CD4-positive, alpha-beta T cell (primary cell): ENCODE measurements around the gene CFAP52. TPM values are rescaled to one million over a fixed set of nuclear protein-coding genes. Genes with fewer than 3 reads are reported as not detected.
"Not testable (repeated sequence)": the region's sequence is repeated elsewhere in the genome, so short reads cannot be mapped to it uniquely, and the experiment has no call there.

Source experiments
- ATAC-seq: fragments of 200-7000 bp; cut with Tn5 transposase; one replicate; pipeline ENCODE4 v1.10.0; 2022; ENCODE audit warnings: mild to moderate bottlenecking; ENCODE audit not compliant: poor library complexity
- CTCF ChIA-PET: fragments of 350-600 bp; sonication (Branson Sonifier 250); formaldehyde crosslinking; loops from one replicate; lab custom pipeline; 2021; ENCODE audit warnings: antibody characterized with exemption, inconsistent platforms; lab: Charles Lee
- POLR2A ChIA-PET: fragments of 350-600 bp; sonication (Branson Sonifier 250); formaldehyde crosslinking; loops from one replicate; lab custom pipeline; 2021; ENCODE audit warnings: antibody characterized with exemption, inconsistent platforms; lab: Charles Lee
- DNase-seq, 14 experiments: peaks; one replicate each; pipeline ENCODE4 v3.0.0-alpha.2; 2013 to 2020; ENCODE audit warnings: mixed read lengths in 2 of 14
- H3K27ac ChIP-seq, 2 donors: one replicate each; pipeline versions ENCODE4 v1.5.1 to v1.7.0; 2013; ENCODE audit warnings: low read length in 2 of 2, low read depth in 1 of 2, mild to moderate bottlenecking in 1 of 2
- H3K27me3 ChIP-seq, 2 experiments: 1 replicate in 1 of 2; 2 replicates in 1 of 2; pipeline versions ENCODE4 v1.6.1 to v1.7.0; 2013; ENCODE audit warnings: low read length in 2 of 2, control low read depth in 1 of 2, mild to moderate bottlenecking in 1 of 2, moderate library complexity in 1 of 2; ENCODE audit not compliant: insufficient read depth in 2 of 2, control insufficient read depth in 1 of 2
- H3K36me3 ChIP-seq: one replicate; pipeline ENCODE4 v1.6.1; 2013; ENCODE audit warnings: low read length, control low read depth; ENCODE audit not compliant: insufficient read depth
- H3K4me1 ChIP-seq: one replicate; pipeline ENCODE4 v1.6.1; 2013; ENCODE audit warnings: low read length, control low read depth; ENCODE audit not compliant: insufficient read depth
- H3K4me3 ChIP-seq: one replicate; pipeline ENCODE4 v1.5.1; 2013; ENCODE audit warnings: mild to moderate bottlenecking, low read length, moderate library complexity
- H3K9me3 ChIP-seq, 2 experiments: 1 replicate in 1 of 2; 2 replicates in 1 of 2; pipeline versions ENCODE4 v1.6.1 to v1.7.0; 2013; ENCODE audit warnings: low read length in 2 of 2, mild to moderate bottlenecking in 2 of 2, control low read depth in 1 of 2, moderate library complexity in 1 of 2; ENCODE audit not compliant: control insufficient read depth in 1 of 2, insufficient read depth in 1 of 2
- H3K27ac Mint-ChIP-seq: one replicate; pipeline ENCODE4 v1.8.0; 2020; ENCODE audit warnings: mixed read lengths
- H3K27me3 Mint-ChIP-seq: one replicate; pipeline ENCODE4 v1.8.0; 2021; ENCODE audit warnings: mixed read lengths
- H3K36me3 Mint-ChIP-seq: one replicate; pipeline ENCODE4 v1.8.0; 2021; ENCODE audit warnings: low read depth, mixed read lengths
- H3K4me1 Mint-ChIP-seq: one replicate; pipeline ENCODE4 v1.8.0; 2021; ENCODE audit warnings: low read depth, mixed read lengths
- H3K4me3 Mint-ChIP-seq: one replicate; pipeline ENCODE4 v1.8.0; 2020; ENCODE audit warnings: mild to moderate bottlenecking, mixed read lengths
- H3K9me3 Mint-ChIP-seq: one replicate; pipeline ENCODE4 v1.8.0; 2020; ENCODE audit warnings: mixed read lengths
- intact Hi-C, 2 experiments: fragments of 100-400 bp; cut with DNase I in 1 of 2; cut with micrococcal nuclease in 1 of 2; formaldehyde crosslinking; loops; one replicate each; pipeline versions ENCODE4 v1.15.1 to v1.9.0; 2023 to 2025; cut with DNase I, micrococcal nuclease
- total RNA-seq, 174 experiments: library from RNA in 2 of 174; stranded (reverse) in 2 of 174; gene quantifications; one replicate each; pipeline ENCODE4 v1.2.3 and lab custom pipeline; 2021 to 2026
- TF ChIP-seq, protein P1 (sequence below): fragments of 200-600 bp; IDR thresholded peaks from one replicate; pipeline ENCODE4 v1.8.0; 2022; ENCODE audit warnings: antibody characterized with exemption, mild to moderate bottlenecking

CFAP52 gene
- total RNA-seq, 2 experiments from 2014 or later: not detected

DNA sequence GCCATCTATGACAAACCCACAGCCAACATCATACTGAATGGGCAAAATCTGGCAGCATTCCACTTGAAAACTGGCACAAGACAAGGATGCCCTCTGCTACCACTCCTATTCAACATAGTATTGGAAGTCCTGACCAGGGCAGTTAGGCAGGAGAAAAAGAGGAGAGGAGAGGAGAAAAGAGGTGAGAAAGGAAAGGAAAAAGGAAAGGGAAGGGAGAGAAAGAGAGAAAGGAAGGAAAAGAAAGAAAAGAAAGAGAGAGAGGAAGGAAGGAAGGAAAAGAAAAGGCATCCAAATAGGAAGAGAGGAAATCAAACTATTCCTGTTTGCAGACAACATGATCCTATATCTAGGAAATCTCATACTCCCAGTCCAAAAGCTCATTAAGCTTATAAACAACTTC is 12.3 kb upstream of the CFAP52 start:
- intact Hi-C loops: no loop called here
- peak overlapping the region; percentile 12 for H3K27ac Mint-ChIP-seq
- ChIA-PET POLR2A (no interaction called here), CTCF (no interaction called here)
- no peaks in the 10 kb centered on the region for H3K9me3 Mint-ChIP-seq
- peaks cover 43% of the 10 kb centered on the region for H3K4me1 Mint-ChIP-seq
- no peaks in the 10 kb centered on the region for H3K27me3 Mint-ChIP-seq
- H3K4me3 ChIP-seq: no peak overlapping the region
- no peaks in the 10 kb centered on the region for H3K27me3 ChIP-seq
- H3K4me1 ChIP-seq: peaks cover 9% of the 10 kb centered on the region
- DNase-seq (no peak), ATAC-seq (no peak)
- no peaks in the 10 kb centered on the region for H3K9me3 ChIP-seq
- H3K27ac ChIP-seq: no peak overlapping the region
- TF ChIP-seq, protein P1, sequence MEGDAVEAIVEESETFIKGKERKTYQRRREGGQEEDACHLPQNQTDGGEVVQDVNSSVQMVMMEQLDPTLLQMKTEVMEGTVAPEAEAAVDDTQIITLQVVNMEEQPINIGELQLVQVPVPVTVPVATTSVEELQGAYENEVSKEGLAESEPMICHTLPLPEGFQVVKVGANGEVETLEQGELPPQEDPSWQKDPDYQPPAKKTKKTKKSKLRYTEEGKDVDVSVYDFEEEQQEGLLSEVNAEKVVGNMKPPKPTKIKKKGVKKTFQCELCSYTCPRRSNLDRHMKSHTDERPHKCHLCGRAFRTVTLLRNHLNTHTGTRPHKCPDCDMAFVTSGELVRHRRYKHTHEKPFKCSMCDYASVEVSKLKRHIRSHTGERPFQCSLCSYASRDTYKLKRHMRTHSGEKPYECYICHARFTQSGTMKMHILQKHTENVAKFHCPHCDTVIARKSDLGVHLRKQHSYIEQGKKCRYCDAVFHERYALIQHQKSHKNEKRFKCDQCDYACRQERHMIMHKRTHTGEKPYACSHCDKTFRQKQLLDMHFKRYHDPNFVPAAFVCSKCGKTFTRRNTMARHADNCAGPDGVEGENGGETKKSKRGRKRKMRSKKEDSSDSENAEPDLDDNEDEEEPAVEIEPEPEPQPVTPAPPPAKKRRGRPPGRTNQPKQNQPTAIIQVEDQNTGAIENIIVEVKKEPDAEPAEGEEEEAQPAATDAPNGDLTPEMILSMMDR: no peak
- peaks cover 15% of the 10 kb centered on the region for H3K36me3 ChIP-seq
- H3K4me3 Mint-ChIP-seq: no peak overlapping the region
- peaks cover 55% of the 10 kb centered on the region for H3K36me3 Mint-ChIP-seq

DNA sequence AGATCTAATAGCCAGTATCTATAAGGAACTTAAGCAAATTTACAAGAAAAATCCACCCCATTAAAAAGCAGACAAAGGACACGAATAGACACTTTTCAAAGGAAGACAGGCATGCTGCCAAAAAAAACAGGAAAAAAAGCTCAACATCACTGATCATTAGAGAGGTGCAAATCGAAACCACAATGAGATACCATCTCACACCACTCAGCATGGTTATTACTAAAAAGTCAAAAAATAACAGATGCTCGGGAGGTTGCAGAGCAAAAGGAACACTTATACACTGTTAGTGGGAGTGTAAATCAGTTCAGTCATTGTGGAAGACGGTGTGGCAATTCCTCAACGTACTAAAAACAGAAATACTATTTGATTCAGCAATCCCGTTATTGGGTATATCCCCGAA is 10.4 kb upstream of the CFAP52 start:
- Mint-ChIP-seq H3K4me3 (peak overlapping the region; percentile 74), H3K9me3 (no peaks in the 10 kb centered on the region), H3K4me1 (peaks cover 49% of the 10 kb centered on the region), H3K27me3 (no peaks in the 10 kb centered on the region), H3K36me3 (peaks cover 66% of the 10 kb centered on the region), H3K27ac (peak overlapping the region; percentile 52)
- H3K27ac ChIP-seq: no peak overlapping the region
- TF ChIP-seq, protein P1: no peak
- peaks cover 9% of the 10 kb centered on the region for H3K4me1 ChIP-seq
- ChIA-PET CTCF (interaction anchor here (1.5 kb wide), 2 partner anchors 10 to 11 kb away, joined by 5 to 8 read pairs; partner anchors contain the start of gene STX8), POLR2A (interaction anchor here (0.6 to 1.2 kb wide), 5 partner anchors 9 to 497 kb away, joined by 3 to 5 read pairs (median 3); partner anchors contain the start of genes CFAP52 and STX8)
- H3K4me3 ChIP-seq: peak overlapping the region; percentile 27
- DNase-seq (peak in 3 of 14 experiments; percentile 31 to 60 (median 32)), ATAC-seq (peak; percentile 34)
- no peaks in the 10 kb centered on the region for H3K9me3 ChIP-seq
- no peaks in the 10 kb centered on the region for H3K27me3 ChIP-seq
- H3K36me3 ChIP-seq: peaks cover 21% of the 10 kb centered on the region
- intact Hi-C loops: no loop called here

DNA sequence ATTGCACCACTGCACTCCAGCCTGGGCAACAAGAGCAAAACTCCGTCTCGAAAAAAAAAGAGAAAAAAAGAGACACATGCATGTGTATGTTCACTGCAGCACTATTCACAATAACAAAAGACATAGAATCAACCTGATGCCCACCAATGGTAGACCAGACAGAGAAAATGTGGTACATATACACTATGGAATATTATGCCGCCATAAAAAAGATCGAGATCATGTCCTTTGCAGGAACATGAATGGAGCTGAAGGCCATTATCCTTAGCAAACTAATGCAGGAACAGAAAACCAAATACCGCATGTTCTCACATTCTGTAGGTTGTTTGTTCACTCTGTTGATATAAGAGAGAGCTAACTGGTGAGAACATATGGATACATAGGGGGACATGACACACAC is 9.7 kb upstream of the CFAP52 start:
- H3K4me1 ChIP-seq, H3K27ac ChIP-seq, POLR2A ChIA-PET, H3K27me3 ChIP-seq, ATAC-seq, DNase-seq, intact Hi-C loops, H3K9me3 ChIP-seq, H3K27me3 Mint-ChIP-seq, H3K4me3 ChIP-seq, H3K9me3 Mint-ChIP-seq: not testable (repeated sequence)
- Mint-ChIP-seq H3K4me1 (peaks cover 50% of the 10 kb centered on the region), H3K4me3 (peak overlapping the region; percentile 45), H3K27ac (peak overlapping the region; percentile 52), H3K36me3 (peaks cover 66% of the 10 kb centered on the region)
- CTCF ChIA-PET: interaction anchor here (1.2 kb wide), 1 partner anchor 9 kb away, joined by 3 read pairs; the partner anchor contains the start of genes CFAP52 and STX8
- H3K36me3 ChIP-seq: peaks cover 21% of the 10 kb centered on the region

DNA sequence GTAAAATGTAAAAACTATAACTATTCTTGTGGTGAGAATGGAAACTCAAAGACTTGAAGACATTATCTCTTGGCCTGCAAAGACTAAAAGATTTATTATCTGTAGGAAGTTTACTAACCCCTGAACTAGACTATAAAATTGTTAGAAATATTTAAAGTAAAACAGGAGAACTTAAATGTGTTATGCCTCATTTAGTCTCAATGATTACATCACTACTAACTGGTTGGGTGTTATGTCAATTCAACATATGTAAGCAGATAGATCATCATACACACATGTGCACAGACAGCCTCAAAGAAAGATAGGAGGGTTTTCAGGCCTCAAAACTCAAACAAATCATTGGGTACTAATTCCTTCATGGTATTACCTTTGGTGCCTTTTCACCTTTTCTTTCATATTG is 8.4 kb upstream of the CFAP52 start:
- TF ChIP-seq, protein P1: no peak
- peaks cover 44% of the 10 kb centered on the region for H3K4me1 Mint-ChIP-seq
- DNase-seq (no peak), ATAC-seq (no peak)
- H3K9me3 ChIP-seq: no peaks in the 10 kb centered on the region
- no peak overlapping the region for H3K27ac ChIP-seq
- no peaks in the 10 kb centered on the region for H3K27me3 Mint-ChIP-seq
- H3K27me3 ChIP-seq: no peaks in the 10 kb centered on the region
- H3K9me3 Mint-ChIP-seq: no peaks in the 10 kb centered on the region
- no peak overlapping the region for H3K27ac Mint-ChIP-seq
- H3K4me1 ChIP-seq: peaks cover 9% of the 10 kb centered on the region
- intact Hi-C loops: no loop called here
- peaks cover 18% of the 10 kb centered on the region for H3K36me3 ChIP-seq
- CTCF ChIA-PET: no interaction called here
- peaks cover 59% of the 10 kb centered on the region for H3K36me3 Mint-ChIP-seq
- POLR2A ChIA-PET: no interaction called here
- no peak overlapping the region for H3K4me3 Mint-ChIP-seq
- no peak overlapping the region for H3K4me3 ChIP-seq
